ENCODE results near the gene CLEC4D.
"Not testable (repeated sequence)": the region's sequence is repeated elsewhere in the genome, so short reads cannot be mapped to it uniquely, and the experiment has no call there.

Gene CLEC4D

GRCh38 chr12:8532045-8532444, 18.7 kb downstream of the CLEC4D start:
- no peak for DNase-seq (ENCODE audit: low read depth in 2 of 2)

GRCh38 chr12:8537820-8538219, 24.5 kb downstream of the CLEC4D start:
- not testable (repeated sequence) for DNase-seq (ENCODE audit: low read depth in 2 of 2)

- DNase-seq (ENCODE audit: low read depth in 2 of 2): not testable (repeated sequence)
These were observed 27.5 kb downstream of the CLEC4D start, which contains the start of gene CLEC4E for GRCh38 chr12:8540831-8541230. TSS of gene CLEC4E (minus strand) at chr12:8540905. CDS start at chr12:8540797, 108 bp downstream.

GRCh38 chr12:8541562-8541961, 28.3 kb downstream of the CLEC4D start:
- DNase-seq (ENCODE audit: low read depth in 2 of 2): no peak

- peak; percentile 30 to 52 for DNase-seq (ENCODE audit: low read depth in 2 of 2)
These were observed 31.0 kb downstream of the CLEC4D start for GRCh38 chr12:8544295-8544694.

- no peak for DNase-seq (ENCODE audit: low read depth in 2 of 2)
These were observed 33.3 kb downstream of the CLEC4D start for GRCh38 chr12:8546591-8546990.

GRCh38 chr12:8547645-8548044, 34.3 kb downstream of the CLEC4D start:
- no peak for DNase-seq (ENCODE audit: low read depth in 2 of 2)

- DNase-seq (ENCODE audit: low read depth in 2 of 2): no peak
These were observed 34.9 kb downstream of the CLEC4D start for GRCh38 chr12:8548192-8548591.

- no peak for DNase-seq (ENCODE audit: low read depth in 2 of 2)
These were observed 36.1 kb downstream of the CLEC4D start for GRCh38 chr12:8549381-8549780.

- DNase-seq (ENCODE audit: low read depth in 2 of 2): no peak
These were observed 39.9 kb downstream of the CLEC4D start for GRCh38 chr12:8553088-8553627.

- no peak for DNase-seq (ENCODE audit: low read depth in 2 of 2)
These were observed 41.3 kb downstream of the CLEC4D start for GRCh38 chr12:8554451-8555195.

- no peak for DNase-seq (ENCODE audit: low read depth in 2 of 2)
These were observed 43.3 kb downstream of the CLEC4D start for GRCh38 chr12:8556531-8557097.

GRCh38 chr12:8559676-8560075, 46.4 kb downstream of the CLEC4D start:
- DNase-seq (ENCODE audit: low read depth in 2 of 2): no peak

- no peak for DNase-seq (ENCODE audit: low read depth in 2 of 2)
These were observed 47.7 kb downstream of the CLEC4D start for GRCh38 chr12:8561011-8561410.

- no peak for DNase-seq (ENCODE audit: low read depth in 2 of 2)
These were observed 49.0 kb downstream of the CLEC4D start for GRCh38 chr12:8562310-8562709.

GRCh38 chr12:8563356-8563755, 50.1 kb downstream of the CLEC4D start:
- DNase-seq (ENCODE audit: low read depth in 2 of 2): no peak

- no peak for DNase-seq (ENCODE audit: low read depth in 2 of 2)
These were observed 51.4 kb downstream of the CLEC4D start for GRCh38 chr12:8564656-8565055.

- DNase-seq (ENCODE audit: low read depth in 2 of 2): not testable (repeated sequence)
These were observed 52.7 kb downstream of the CLEC4D start for GRCh38 chr12:8566052-8566451.

GRCh38 chr12:8566525-8566924, 53.2 kb downstream of the CLEC4D start:
- no peak for DNase-seq (ENCODE audit: low read depth in 2 of 2)
